Sigmoid colon (tissue), 4 donors: ENCODE results near the gene IGFBP7.

Experiments
- EP300 ChIP-seq, 4 donors: sonication (generic); formaldehyde crosslinking; IDR thresholded peaks; one replicate each; pipeline ENCODE4 v1.6.1; 2017; ENCODE audit warnings: antibody characterized with exemption in 4 of 4
- TF ChIP-seq, protein P1 (sequence below), 4 experiments: fragments of 450-650 bp in 3 of 4; fragments of 200-600 bp in 1 of 4; IDR thresholded peaks; one replicate each; pipeline ENCODE4 v1.5.1; 2016 to 2019; ENCODE audit warnings: antibody characterized with exemption in 4 of 4, mild to moderate bottlenecking in 3 of 4, moderate library complexity in 2 of 4

GRCh38 chr4:57109411-57109846 lies 756 bp downstream of the IGFBP7 start:
- TF ChIP-seq, protein P1, sequence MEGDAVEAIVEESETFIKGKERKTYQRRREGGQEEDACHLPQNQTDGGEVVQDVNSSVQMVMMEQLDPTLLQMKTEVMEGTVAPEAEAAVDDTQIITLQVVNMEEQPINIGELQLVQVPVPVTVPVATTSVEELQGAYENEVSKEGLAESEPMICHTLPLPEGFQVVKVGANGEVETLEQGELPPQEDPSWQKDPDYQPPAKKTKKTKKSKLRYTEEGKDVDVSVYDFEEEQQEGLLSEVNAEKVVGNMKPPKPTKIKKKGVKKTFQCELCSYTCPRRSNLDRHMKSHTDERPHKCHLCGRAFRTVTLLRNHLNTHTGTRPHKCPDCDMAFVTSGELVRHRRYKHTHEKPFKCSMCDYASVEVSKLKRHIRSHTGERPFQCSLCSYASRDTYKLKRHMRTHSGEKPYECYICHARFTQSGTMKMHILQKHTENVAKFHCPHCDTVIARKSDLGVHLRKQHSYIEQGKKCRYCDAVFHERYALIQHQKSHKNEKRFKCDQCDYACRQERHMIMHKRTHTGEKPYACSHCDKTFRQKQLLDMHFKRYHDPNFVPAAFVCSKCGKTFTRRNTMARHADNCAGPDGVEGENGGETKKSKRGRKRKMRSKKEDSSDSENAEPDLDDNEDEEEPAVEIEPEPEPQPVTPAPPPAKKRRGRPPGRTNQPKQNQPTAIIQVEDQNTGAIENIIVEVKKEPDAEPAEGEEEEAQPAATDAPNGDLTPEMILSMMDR (IDR thresholded peaks at IDR 0.05), result no peak
- no peak for TF ChIP-seq EP300 (IDR thresholded peaks at IDR 0.05)
